Osteocyte (in vitro differentiated cells): Measurements from ENCODE around the gene SCAMP3. TPM values are rescaled to one million over a fixed set of nuclear protein-coding genes. Genes with fewer than 3 reads are reported as not detected.
A peak's percentile ranks its signal among the peaks of the same experiment; 100 is the strongest.
"Not testable (repeated sequence)": the region's sequence is repeated elsewhere in the genome, so short reads cannot be mapped to it uniquely, and the experiment has no call there.

Experiments
- DNase-seq: peaks from one replicate; pipeline ENCODE4 v3.0.0; 2021; ENCODE audit warnings: mixed read lengths; ENCODE audit not compliant: unreplicated experiment; ENCODE audit errors: extremely low spot score
- H3K27ac Mint-ChIP-seq: one replicate; pipeline ENCODE4 v1.8.0; 2021; ENCODE audit warnings: mild to moderate bottlenecking, mixed read lengths; ENCODE audit not compliant: unreplicated experiment
- H3K27me3 Mint-ChIP-seq: one replicate; pipeline ENCODE4 v1.8.0; 2021; ENCODE audit warnings: mixed read lengths; ENCODE audit not compliant: unreplicated experiment
- H3K36me3 Mint-ChIP-seq: one replicate; pipeline ENCODE4 v1.8.0; 2021; ENCODE audit warnings: mixed read lengths; ENCODE audit not compliant: unreplicated experiment
- H3K4me1 Mint-ChIP-seq: one replicate; pipeline ENCODE4 v1.8.0; 2021; ENCODE audit warnings: mixed read lengths; ENCODE audit not compliant: unreplicated experiment
- H3K4me3 Mint-ChIP-seq: one replicate; pipeline ENCODE4 v1.8.0; 2021; ENCODE audit warnings: mild to moderate bottlenecking, moderate library complexity, mixed read lengths; ENCODE audit not compliant: unreplicated experiment
- H3K9me3 Mint-ChIP-seq: one replicate; pipeline ENCODE4 v1.8.0; 2021; ENCODE audit warnings: mixed read lengths; ENCODE audit not compliant: unreplicated experiment
- total RNA-seq: library from RNA; stranded (reverse); gene quantifications from 2 replicates; pipeline ENCODE4 v1.2.1, GENCODE V29; 2021
- TF ChIP-seq, protein P1 (sequence below): fragments of 200-600 bp; sonication (generic); IDR thresholded peaks from 2 replicates; pipeline ENCODE4 v1.5.0; 2021; ENCODE audit warnings: antibody characterized with exemption, mild to moderate bottlenecking, moderate library complexity

SCAMP3 gene
- total RNA-seq, 1 donor from 2014 or later = 73.7 TPM

DNA sequence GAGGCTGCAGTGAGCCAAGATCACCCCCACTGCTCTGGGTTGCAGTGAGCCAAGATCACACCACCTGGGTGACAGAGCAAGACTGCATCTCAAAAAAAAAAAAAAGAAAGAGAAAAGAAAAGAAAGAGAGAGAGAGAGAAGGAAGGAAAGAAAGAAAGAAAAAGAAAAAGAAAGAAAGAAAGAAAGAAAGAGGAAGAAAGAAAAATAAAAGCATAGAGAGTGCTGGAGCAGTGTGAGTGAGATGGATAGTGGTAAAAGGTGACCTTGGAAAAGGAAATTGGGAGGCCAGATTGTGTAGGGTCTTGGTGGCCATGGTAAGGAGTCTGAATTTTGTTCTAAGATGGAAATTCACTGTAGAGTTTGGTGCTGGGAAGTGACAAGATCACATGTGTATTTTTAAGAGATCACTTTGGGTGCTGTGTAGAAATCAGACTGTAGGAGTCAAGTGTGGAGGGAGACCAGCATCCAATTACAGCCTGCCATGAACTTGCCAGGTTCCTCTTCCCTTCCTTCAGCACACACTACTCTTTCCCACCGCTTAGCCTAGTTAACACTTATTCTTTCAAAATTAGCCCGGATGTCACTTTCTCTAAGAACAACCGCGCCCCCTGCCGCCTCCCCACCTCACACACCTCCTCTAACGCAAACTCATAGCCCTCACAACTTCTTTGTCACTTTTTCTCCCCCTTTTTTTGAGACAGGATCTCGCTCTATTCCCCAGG lies 35.8 kb downstream of the SCAMP3 start:
- Mint-ChIP-seq H3K9me3 (no peaks in the 10 kb centered on the region), H3K4me1 (peaks cover 35% of the 10 kb centered on the region), H3K36me3 (no peaks in the 10 kb centered on the region), H3K4me3 (peak overlapping the region; percentile 82), H3K27me3 (no peaks in the 10 kb centered on the region), H3K27ac (peak overlapping the region; percentile 93)
- TF ChIP-seq, protein P1, sequence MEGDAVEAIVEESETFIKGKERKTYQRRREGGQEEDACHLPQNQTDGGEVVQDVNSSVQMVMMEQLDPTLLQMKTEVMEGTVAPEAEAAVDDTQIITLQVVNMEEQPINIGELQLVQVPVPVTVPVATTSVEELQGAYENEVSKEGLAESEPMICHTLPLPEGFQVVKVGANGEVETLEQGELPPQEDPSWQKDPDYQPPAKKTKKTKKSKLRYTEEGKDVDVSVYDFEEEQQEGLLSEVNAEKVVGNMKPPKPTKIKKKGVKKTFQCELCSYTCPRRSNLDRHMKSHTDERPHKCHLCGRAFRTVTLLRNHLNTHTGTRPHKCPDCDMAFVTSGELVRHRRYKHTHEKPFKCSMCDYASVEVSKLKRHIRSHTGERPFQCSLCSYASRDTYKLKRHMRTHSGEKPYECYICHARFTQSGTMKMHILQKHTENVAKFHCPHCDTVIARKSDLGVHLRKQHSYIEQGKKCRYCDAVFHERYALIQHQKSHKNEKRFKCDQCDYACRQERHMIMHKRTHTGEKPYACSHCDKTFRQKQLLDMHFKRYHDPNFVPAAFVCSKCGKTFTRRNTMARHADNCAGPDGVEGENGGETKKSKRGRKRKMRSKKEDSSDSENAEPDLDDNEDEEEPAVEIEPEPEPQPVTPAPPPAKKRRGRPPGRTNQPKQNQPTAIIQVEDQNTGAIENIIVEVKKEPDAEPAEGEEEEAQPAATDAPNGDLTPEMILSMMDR = peak; percentile 73
- DNase-seq = no peak

DNA sequence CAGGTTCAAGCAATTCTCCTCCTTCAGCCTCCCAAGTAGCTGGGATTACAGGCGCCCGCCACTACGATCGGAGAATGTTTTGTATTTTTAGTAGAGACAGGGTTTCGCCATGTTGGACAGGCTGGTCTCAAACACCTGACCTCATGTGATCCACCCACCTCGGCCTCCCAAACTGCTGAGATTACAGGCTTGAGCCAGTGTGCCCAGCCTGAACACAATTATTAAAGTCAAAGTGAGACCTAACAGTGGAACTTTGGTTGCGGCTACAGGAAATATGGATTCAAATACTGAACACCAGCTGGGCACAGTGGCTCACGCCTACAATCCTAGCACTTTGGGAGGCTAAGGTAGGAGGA lies 36.8 kb downstream of the SCAMP3 start:
- H3K27me3 Mint-ChIP-seq, H3K36me3 Mint-ChIP-seq, H3K4me3 Mint-ChIP-seq, DNase-seq, H3K9me3 Mint-ChIP-seq: not testable (repeated sequence)
- Mint-ChIP-seq H3K27ac (peak overlapping the region; percentile 93), H3K4me1 (peaks cover 33% of the 10 kb centered on the region)

- TF ChIP-seq, protein P1 = no peak
- H3K4me3 Mint-ChIP-seq = no peak overlapping the region
- H3K27ac Mint-ChIP-seq = peak overlapping the region; percentile 57
- H3K4me1 Mint-ChIP-seq = peaks cover 47% of the 10 kb centered on the region
- H3K36me3 Mint-ChIP-seq = no peaks in the 10 kb centered on the region
- no peak for DNase-seq
- no peaks in the 10 kb centered on the region for H3K27me3 Mint-ChIP-seq
- H3K9me3 Mint-ChIP-seq = no peaks in the 10 kb centered on the region
Observed at GRCh38 chr1:155223047-155223446, 39.1 kb downstream of the SCAMP3 start.

DNA sequence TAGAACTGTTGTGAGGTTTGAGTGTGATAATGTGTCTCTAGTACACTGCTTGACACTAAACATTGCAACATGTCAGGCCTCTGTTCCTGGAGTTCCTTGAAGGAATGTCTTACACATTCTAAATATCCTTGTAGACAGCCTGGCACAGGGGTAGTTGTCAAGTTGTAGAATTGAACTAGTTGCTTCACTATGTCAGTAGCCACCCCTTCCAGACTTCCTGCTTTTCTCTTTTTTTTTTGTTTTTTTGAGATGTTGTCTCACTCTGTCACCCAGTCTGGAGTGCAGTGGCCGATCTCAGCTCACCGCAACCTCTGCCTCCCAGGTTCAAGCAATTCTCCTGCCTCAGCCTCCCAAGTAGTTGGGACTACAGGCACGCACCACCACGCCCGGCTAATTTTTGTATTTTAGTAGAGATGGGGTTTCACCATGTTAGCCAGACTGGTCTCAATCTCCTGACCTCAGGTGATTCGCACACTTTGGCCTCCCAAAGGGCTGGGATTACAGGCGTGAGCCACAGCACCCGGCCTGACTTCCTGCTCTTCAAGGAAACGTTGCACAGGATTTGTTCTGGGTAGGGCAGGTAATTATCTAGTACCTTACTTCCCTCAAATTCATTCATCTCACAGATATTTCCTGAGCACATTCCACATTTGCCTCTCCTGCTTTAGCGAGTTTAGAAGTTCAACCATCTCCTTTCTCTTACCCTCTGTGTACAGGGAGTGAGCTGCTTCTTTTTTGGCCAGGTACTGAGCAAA lies 41.8 kb downstream of the SCAMP3 start:
- H3K4me1 Mint-ChIP-seq = peaks cover 26% of the 10 kb centered on the region
- not testable (repeated sequence) for H3K27ac Mint-ChIP-seq, H3K9me3 Mint-ChIP-seq, H3K36me3 Mint-ChIP-seq, DNase-seq, H3K4me3 Mint-ChIP-seq, H3K27me3 Mint-ChIP-seq

DNA sequence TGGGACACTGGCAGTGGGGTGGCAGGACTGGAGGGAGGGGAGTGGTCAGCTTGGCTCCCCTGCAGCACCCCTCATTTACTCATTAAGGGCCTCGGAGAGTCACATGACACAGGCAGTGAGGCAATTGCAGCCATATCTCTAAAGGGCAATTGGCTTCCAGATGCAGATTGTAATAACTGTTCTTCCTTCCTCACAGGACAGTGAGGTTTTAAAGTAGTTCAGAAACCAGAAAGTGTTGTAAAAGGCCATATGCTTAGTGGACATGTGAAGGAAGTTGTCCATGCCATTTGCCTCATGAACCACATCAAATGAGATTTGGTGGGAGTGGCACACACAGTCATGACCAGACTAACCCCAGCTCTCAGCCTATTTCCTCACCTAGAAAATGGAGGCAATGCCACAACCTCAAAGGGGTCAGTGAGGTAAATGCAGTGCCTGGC lies 42.5 kb downstream of the SCAMP3 start:
- TF ChIP-seq, protein P1 = no peak
- H3K4me3 Mint-ChIP-seq = no peak overlapping the region
- no peak for DNase-seq
- peaks cover 20% of the 10 kb centered on the region for H3K4me1 Mint-ChIP-seq
- no peaks in the 10 kb centered on the region for H3K36me3 Mint-ChIP-seq
- no peaks in the 10 kb centered on the region for H3K27me3 Mint-ChIP-seq
- H3K9me3 Mint-ChIP-seq = no peaks in the 10 kb centered on the region
- H3K27ac Mint-ChIP-seq = peak overlapping the region; percentile 63
